Activated CD4-positive, CD25-positive, alpha-beta regulatory T cell treated with anti-CD3 and anti-CD28 coated beads, Interleukin-2, amount 50 U/mL, for 16 hours (primary cell): ENCODE data around the gene EFHD2.
"Not testable (repeated sequence)": the region's sequence is repeated elsewhere in the genome, so short reads cannot be mapped to it uniquely, and the experiment has no call there.

Experiments used
- DNase-seq: peaks from one replicate; pipeline ENCODE4 v3.0.0-alpha.2; 2020; ENCODE audit warnings: low read depth, low spot score

Gene EFHD2

GRCh38 chr1:15430787-15431570, 21.3 kb downstream of the EFHD2 start:
- DNase-seq = peak; percentile 53

GRCh38 chr1:15431571-15431948, 21.9 kb downstream of the EFHD2 start:
- DNase-seq = no peak

- DNase-seq = no peak
Observed at GRCh38 chr1:15432324-15432723, 22.6 kb downstream of the EFHD2 start.

- DNase-seq = no peak
Observed at GRCh38 chr1:15433471-15433870, 23.8 kb downstream of the EFHD2 start.

DNA sequence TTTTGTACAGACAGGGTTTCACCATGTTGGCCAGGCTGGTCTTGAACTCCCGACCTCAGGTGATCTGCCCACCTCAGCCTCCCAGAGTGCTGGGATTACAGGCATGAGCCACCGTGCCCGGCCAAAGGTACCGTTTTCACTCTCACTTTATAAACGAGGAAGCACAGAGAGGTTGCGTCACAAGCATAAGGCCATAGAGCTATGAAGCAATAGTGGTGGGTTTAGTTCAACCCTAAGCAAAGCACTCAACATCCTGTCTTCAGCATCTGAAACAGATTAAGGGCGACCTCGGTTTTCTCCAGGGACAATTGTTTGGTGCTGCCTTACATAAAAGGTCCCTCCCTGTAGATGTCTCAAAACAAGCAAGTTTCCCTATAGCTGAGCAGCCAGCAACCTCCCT, 25.1 kb downstream of the EFHD2 start:
- not testable (repeated sequence) for DNase-seq

DNA sequence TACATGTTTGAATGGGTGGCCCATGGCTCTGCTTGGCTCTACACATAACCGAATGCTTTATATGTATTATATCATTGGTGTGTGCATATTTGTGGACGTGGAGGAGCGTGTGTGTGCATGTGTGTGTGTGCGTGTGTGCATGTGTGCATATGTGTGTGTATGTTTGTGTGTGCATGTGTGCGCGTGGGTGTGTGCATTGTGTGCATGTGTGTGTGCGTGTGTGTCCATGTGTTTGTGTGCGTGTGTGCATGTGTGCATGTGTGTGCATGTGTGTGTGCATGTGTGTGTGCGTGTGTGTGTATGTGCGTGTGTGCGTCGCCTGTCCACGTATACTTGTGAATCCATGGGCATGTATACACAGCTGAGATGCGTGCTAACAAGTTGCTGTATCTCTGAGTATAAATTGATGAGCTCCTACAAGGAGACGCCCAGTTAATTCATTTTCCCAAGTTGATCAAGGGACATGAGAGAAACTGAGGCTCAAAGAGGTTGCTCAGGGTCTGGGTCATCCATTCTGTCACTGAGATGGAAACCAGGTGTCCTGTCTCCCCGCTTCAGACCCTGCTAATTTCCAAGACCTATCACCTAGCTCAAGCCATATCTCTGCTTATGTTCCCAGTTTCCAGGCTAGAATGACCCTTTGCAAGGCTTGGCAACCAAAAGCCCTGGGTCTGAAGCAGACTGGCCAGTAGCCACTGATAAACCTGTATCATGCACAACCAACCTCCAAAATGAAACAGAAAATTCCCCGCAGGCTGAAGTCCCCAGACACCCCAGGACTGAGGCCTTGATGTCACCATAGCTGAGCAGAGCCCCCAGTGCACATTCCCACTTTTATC, 25.8 kb downstream of the EFHD2 start:
- no peak for DNase-seq

GRCh38 chr1:15436881-15437442, 27.3 kb downstream of the EFHD2 start:
- DNase-seq = no peak

DNA sequence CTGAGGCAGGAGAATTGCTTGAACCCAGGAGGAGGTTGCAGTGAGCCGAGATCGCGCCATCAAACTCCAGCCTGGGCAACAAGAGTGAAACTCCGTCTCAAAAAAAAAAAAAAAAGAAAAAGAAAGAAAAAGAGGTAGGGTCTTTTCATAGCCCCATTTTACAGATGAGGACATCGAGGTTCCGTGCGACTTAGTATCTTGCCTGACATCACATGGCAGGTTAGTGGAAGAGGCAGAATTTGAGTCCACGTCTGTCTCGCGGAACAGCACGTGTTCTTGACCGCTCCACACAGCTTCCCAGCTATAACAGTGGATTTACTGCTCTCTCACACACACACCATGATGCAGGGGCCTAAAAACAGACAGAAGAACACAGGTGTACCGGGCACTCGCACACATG, 29.6 kb downstream of the EFHD2 start:
- no peak for DNase-seq

DNA sequence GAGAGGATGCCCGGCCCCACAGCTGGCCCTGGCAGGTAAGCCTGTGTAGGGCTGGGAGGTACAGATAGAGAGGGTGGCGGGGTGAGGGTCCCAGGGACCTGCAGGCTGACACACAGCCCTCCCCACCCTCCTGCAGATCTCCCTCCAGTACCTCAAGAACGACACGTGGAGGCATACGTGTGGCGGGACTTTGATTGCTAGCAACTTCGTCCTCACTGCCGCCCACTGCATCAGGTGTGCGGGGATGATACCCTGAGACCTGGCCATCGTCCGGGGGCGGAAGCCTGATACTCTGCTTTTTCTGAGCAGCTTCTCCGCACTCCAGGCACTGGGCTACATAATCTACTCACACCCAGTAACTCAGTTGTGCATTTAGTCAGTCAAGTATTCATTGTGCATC, 30.7 kb downstream of the EFHD2 start:
- DNase-seq = no peak

DNA sequence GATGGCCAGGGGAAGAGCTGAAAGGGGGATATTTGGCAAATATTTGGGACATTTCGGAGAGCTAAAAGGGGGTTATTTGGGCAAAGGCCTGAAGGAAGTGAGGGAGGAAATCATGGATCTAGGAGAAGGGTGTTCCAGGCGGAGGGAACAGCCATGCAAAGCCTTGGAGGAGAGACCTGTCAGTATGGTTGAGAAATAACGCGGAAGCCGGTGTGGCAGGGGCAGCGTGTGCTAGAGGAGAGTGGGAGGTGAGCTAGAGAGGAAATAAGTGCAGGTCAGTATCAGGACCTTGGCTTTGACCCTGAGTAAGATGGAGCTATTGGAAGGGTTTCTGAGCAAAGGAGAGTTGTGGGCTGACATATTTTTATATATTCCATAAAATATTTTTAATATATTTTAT, 31.6 kb downstream of the EFHD2 start:
- no peak for DNase-seq

DNA sequence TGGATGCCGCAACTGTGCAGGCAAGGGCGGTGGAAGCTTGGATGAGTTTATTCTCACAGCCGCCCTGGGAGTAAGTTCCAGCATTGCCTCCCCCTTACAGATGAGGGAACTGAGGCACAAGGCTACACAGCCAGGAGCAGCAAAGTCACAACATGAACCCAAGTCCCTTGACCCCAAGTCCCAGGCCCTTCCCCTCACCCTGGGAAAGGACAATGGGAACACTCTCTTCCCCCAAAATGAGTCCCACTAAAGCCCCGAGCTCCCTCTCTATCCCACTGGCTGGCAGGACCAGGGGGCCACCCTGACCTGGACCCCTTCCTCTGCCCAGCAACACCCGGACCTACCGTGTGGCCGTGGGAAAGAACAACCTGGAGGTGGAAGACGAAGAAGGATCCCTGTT, 32.4 kb downstream of the EFHD2 start:
- no peak for DNase-seq

DNA sequence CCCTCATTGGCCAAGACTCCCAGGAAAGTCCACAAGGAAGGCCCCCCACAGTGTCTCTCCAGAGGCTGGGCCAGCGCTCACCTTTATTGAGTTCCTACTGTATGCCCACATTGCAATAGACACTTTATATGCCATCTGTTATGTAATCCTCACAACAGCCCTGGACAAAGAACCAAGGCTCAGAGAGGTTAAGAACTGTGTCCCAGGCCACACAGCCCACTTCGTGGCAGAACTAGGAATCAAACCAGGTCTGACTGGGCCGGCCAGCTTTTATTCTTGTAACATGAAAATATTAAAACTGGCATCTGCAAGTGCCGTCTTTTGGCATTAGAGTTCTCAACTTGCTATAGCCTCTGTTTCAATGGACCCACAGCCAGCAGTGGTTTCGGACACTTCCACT, 33.1 kb downstream of the EFHD2 start:
- DNase-seq = no peak

GRCh38 chr1:15443281-15443680, 33.6 kb downstream of the EFHD2 start:
- DNase-seq = no peak

DNA sequence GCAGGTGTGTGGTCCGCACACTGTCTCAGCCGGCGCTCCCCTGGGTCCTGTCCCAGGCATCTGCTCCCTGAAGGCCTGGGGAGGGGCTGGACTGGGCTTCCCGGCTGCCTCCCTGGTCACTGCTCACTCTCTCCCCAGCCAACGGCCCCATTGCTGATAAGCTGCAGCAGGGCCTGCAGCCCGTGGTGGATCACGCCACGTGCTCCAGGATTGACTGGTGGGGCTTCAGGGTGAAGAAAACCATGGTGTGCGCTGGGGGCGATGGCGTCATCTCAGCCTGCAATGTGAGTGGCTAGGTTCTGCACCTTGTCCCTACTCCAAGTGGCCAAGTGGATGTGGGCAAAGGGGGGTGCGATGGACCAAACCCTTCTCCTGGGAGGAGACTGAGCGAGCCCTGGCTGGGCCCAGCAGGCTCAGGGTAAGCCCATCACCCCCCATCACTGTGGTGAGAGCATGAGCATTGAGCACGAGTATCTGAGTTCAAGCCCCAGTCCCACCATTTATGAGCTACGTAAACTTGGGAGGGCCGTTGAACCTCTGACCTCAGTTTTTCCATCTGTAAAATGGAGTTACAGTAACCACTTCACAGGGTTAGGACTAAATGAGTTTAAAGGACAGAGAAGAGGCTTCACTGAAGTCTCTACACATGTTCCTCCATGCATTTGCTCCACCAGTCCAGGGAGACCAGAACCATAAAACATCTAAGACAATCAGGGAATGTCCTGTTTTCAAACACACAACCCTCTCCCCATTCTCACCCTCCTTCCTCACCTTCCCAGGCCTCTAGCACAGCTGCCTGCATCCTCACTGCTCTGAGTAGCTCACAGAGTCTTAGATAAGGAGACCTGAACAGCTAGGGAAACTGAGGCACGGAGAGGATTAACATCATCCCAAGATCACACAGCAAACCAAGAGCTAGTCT, 35.0 kb downstream of the EFHD2 start:
- no peak for DNase-seq

DNA sequence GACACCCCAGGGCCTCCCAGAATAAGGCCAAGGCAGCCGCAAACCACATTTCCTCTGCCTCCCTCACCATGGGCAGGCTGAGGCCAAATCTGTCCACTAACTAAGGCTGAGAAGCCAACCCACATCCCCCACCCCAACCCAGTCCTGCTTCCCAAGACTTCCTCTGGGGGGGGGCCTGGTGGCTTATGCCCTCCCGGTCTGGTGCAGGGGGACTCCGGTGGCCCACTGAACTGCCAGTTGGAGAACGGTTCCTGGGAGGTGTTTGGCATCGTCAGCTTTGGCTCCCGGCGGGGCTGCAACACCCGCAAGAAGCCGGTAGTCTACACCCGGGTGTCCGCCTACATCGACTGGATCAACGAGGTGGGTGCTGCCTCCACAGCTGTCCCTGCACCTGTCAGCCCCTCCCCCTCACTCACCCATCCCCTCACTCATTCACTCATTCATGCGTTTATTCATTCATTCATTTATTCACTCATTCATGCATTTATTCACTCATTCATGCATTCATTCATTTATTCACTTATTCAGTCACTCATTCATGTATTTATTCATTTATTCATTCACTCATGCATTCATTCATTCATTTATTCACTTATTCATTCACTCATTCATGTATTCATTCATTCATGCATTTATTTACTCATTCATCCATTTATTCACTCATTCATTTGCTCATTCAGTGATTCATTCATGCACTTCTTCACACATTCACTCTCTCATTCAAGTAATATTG, 35.9 kb downstream of the EFHD2 start:
- no peak for DNase-seq

DNA sequence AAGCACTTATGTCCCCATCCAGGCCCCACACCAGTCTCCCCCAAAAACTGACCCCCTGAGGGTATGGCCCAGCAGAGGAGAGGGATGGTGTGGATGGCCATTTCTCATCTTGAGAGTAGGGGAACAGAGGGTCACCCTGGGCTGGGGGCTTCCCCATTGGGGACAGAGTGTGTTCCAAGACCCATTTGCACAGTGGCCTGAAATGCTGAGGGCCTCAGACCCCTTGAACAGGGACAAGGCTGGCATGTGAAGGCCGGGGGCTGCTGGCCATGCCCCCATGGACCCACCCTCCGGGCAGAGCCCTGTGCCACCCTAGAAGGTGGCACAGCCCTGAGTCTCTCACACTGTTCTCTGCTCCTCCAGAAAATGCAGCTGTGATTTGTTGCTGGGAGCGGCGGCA, 36.5 kb downstream of the EFHD2 start:
- DNase-seq = no peak

- DNase-seq = no peak
Observed at GRCh38 chr1:15448877-15449462, 39.3 kb downstream of the EFHD2 start.

GRCh38 chr1:15449567-15449966, 39.9 kb downstream of the EFHD2 start:
- no peak for DNase-seq

GRCh38 chr1:15451014-15451722, 41.5 kb downstream of the EFHD2 start:
- DNase-seq = no peak

DNA sequence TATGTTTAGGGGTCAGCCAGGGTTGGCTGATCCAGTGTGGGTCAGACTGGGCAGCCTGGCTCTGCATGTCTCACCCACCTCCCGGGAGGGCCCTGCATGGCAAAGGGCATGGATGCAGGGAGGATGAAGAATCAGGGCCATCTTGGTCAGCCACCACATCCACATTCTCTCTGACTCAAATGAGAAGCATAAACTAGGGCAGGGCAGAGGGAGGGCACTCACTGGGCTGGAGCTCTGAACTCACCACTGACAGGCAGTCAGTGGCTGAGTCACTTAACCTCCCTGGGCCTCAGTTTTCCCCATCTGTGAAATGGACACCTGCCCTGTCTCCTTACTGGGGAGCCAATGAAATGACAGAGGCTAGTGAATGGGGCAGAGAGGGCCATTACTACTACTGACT, 42.5 kb downstream of the EFHD2 start:
- no peak for DNase-seq
